Measurements from ENCODE around the gene ST6GALNAC1.
A peak's percentile ranks its signal among the peaks of the same experiment; 100 is the strongest.

The ST6GALNAC1 gene

DNA sequence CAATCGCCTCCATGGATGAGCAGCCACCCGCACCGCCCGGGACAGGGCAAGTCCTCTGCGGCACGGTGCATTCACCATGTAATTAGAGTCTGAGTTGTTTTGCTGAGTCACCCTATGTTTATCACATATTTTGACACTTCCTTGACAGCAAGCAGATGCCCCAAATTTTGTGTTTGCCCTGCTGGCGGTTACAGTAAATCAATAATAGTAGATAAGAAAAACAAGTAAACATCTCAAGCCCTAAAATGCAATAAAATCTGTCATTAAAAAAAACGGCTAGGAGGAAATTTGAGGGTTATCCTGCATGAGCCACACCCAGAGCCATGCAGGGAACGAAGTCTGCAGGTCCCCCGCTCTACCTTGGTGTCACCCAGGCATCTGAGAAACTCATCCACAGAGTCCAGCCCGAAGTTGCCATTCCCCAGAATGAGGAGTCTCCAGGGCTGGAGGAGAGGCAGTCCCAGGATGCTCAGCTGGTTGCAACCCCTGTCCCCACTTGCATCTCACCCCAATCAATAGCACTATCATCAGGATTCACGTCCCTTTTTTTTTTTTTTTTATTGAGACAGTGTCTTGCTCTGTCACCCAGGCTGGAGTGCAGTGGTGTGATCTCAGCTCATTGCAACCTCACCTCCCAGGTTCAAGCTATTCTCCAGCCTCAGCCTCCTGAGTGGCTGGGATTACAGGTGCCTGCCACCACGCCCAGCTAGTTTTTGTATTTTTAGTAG is 16.5 kb upstream of the ST6GALNAC1 start:
- no peak overlapping the region for H3K4me3 ChIP-seq (replicated peaks; ENCODE audit: low read depth, low read length)
- DNase-seq (ENCODE audit: low read depth), result peak; percentile 33
- no peak for TF ChIP-seq CTCF (IDR thresholded peaks at IDR 0.05; ENCODE audit: low read length, missing control alignments)

DNA sequence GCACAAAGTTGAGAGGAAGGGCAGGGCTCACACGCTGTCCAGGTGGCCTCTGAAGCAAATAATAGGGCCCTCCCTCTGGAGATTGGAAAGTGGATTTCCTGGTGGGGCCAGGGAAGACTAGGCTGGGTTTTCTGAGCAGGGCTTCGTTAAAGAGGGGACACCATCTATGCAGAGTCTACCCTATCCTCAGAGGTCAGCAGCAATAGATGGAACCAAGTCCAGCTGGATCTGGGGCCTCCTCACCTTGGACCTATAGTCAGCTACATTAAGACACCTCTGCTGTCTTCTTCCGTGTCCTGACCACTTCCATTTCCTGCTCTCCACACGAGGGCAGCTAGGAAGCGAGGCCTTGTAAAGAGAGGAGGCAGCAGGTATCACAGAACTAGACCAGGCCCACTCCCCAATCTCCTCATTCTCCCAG is 14.7 kb upstream of the ST6GALNAC1 start:
- H3K4me3 ChIP-seq (replicated peaks; ENCODE audit: low read depth, low read length), result no peak overlapping the region
- TF ChIP-seq CTCF (IDR thresholded peaks at IDR 0.05; ENCODE audit: low read length, missing control alignments), result no peak
- no peak for DNase-seq (ENCODE audit: low read depth)

- no peak for TF ChIP-seq CTCF (IDR thresholded peaks at IDR 0.05; ENCODE audit: low read length, missing control alignments)
- H3K4me3 ChIP-seq (replicated peaks; ENCODE audit: low read depth, low read length), result no peak overlapping the region
- DNase-seq (ENCODE audit: low read depth), result no peak
Observed at GRCh38 chr17:76657505-76658241, 14.1 kb upstream of the ST6GALNAC1 start.

- TF ChIP-seq CTCF (IDR thresholded peaks at IDR 0.05; ENCODE audit: low read length, missing control alignments), result no peak
- no peak for DNase-seq (ENCODE audit: low read depth)
- no peak overlapping the region for H3K4me3 ChIP-seq (replicated peaks; ENCODE audit: low read depth, low read length)
Observed at GRCh38 chr17:76654408-76654807, 10.9 kb upstream of the ST6GALNAC1 start.

DNA sequence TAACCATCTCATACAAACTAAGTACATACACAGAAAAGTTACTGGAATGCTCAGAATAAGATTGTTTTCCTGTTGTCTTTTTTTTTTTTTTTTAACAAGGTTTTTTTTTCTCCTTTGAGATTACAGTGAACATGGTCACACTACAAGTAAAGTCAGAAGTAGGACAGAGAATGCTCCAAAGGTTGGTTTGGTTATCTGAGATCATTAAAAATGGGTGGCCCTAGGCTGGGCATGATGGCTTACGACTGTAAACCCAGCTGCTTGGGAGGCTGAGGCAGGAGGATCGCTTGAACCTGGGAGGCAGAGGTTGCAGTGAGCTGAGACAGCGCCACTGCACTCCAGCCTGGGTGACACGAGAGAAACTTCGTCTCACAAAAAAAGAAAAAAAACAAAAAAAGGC is 6.9 kb upstream of the ST6GALNAC1 start:
- no peak for DNase-seq (ENCODE audit: low read depth)
- no peak overlapping the region for H3K4me3 ChIP-seq (replicated peaks; ENCODE audit: low read depth, low read length)
- no peak for TF ChIP-seq CTCF (IDR thresholded peaks at IDR 0.05; ENCODE audit: low read length, missing control alignments)

DNA sequence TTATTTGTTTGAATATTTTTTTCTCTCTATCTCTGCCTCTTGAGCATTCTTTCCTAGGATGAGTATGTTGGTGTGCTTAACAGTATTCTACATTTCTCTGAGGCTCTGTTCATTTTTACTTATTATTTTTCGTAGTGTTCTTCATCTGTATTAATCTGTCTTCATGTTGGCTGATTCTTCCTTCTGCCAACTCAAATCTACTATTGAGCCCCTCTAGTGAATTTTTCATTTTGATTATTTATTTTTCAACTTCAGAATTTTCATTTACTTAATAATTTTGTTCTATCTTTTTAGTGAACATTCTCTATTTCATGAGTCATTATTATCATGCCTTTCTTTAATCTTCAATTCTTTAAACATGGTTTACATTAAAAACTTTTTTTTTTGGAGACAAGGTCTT is 3.2 kb upstream of the ST6GALNAC1 start:
- TF ChIP-seq CTCF (IDR thresholded peaks at IDR 0.05; ENCODE audit: low read length, missing control alignments), result no peak
- no peak for DNase-seq (ENCODE audit: low read depth)
- H3K4me3 ChIP-seq (replicated peaks; ENCODE audit: low read depth, low read length), result no peak overlapping the region

All from fibroblast of pulmonary artery (primary cell).